Upper lobe of left lung (tissue), 4 donors: ENCODE measurements around the gene ZNF117.

Experiments used
- CTCF ChIP-seq, 6 experiments: fragments of 450-650 bp in 4 of 6; fragments of 200-600 bp in 2 of 6; sonication (generic) in 2 of 6; IDR thresholded peaks; one replicate each; pipeline ENCODE4 v1.5.1; 2016 to 2019; ENCODE audit warnings: antibody characterized with exemption in 6 of 6
- EP300 ChIP-seq, 4 donors: sonication (generic); formaldehyde crosslinking; IDR thresholded peaks; one replicate each; pipeline ENCODE4 v1.5.1; 2017; ENCODE audit warnings: antibody characterized with exemption in 4 of 4, control low read depth in 2 of 4
- POLR2A ChIP-seq, 4 donors: fragments of 450-650 bp; IDR thresholded peaks; one replicate each; pipeline ENCODE4 v1.5.1; 2016 to 2017; ENCODE audit warnings: antibody characterized with exemption in 4 of 4, mild to moderate bottlenecking in 2 of 4
- POLR2AphosphoS5 ChIP-seq, 2 donors: sonication (generic); formaldehyde crosslinking; IDR thresholded peaks; one replicate each; pipeline ENCODE4 v1.5.1; 2017; ENCODE audit warnings: antibody characterized with exemption in 2 of 2

GRCh38 chr7:64997927-64998391 is 7.1 kb upstream of the ZNF117 start:
- TF ChIP-seq CTCF (IDR thresholded peaks at IDR 0.05): no peak
- TF ChIP-seq EP300 (IDR thresholded peaks at IDR 0.05): no peak
- no peak for TF ChIP-seq POLR2AphosphoS5 (IDR thresholded peaks at IDR 0.05)
- TF ChIP-seq POLR2A (IDR thresholded peaks at IDR 0.05): no peak
